GM21825 (cell line): Measurements from ENCODE around the gene STAT5B.
A peak's percentile ranks its signal among the peaks of the same experiment; 100 is the strongest.
"Not testable (repeated sequence)": the region's sequence is repeated elsewhere in the genome, so short reads cannot be mapped to it uniquely, and the experiment has no call there.

Experiments
- ATAC-seq: cut with Tn5 transposase; IDR thresholded peaks from one replicate; pipeline ENCODE4 v1.9.1; 2021; ENCODE audit warnings: mild to moderate bottlenecking, moderate library complexity; ENCODE audit not compliant: unreplicated experiment

STAT5B gene

DNA sequence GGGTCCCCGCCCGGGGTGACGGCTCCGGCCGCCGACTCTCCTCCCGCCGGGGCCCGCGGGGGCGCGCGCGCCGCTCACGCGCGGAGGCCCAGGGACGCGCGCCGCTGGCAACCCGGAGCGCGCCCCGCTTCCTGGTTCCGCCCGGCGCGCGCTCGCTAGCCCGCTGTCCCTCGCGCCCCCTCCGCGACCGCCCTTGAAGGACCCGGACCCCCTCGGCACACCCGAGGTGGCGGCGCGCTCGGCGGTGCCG is at the start of gene STAT5B:
Gene STAT5B (minus strand): TSS at position 33 of the 250 bp plus-strand sequence. CDS start 44,264 bp downstream, outside the sequence.
- ATAC-seq, result peak; percentile 53

GRCh38 chr17:42325026-42325425 is 48.8 kb upstream of the STAT5B start:
- no peak for ATAC-seq

DNA sequence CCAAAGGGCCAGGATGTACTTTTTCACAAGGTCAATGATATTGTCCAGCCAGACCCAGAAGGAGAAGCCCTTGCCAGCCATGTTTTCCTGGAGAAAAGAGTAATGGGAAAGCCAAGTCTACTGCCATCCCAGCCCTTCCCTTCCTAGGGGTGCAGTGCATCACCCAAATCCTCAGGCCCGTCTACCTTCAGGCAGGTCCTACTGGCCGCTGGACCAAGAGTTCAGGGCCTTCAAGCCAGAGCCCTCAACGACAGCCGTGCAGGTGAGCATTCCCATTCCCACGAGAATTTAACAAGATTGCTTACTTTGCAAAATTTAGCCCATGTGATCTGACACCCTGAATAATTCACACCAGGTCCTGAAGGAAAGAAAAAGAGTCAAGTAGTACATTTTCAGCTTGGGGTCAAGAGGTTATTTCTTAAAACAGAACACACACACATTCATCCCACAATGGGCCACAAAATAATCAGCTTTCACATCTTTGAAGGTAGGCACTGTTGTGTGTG is 47.1 kb upstream of the STAT5B start:
- no peak for ATAC-seq

DNA sequence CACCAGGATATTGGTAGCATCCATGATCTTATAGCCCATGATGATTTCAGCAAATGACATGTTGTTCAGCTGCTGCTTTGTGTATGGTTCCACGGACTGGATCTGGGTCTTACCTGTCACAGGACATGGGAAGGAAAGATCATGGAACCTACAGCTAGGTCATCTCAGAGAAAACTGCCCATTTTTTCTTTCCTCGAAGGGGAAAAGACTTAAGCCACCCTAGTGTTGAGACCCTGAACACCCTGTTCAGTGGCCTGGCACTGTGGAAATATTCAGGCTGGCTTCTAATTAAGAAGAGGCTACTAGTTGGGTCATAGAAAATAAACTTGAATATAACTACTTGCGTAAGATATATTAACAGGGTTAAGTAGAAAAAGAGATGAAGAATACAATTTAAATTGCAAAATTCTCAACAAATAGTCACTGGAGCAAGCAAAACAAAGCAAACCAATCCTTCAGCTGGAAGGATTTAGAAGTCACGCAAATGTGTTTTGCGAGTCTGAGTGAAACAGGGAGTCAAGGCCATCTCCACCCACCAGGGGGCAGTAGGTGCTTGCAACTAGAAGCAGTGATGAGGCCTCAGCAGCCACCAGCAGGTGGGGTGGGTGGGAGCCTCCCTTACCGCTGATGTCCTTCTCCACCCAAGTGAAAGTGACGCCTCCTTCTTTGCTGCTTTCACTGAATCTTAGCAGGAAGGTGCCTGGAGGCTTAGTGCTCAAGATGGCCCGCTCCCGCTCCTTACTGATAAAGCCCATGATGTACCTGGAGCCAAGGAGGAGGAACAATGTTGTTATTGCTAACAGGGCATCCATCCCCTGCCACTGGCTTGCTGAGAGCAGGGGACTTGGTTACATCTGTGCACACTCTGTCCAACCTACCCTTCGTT is 46.4 kb upstream of the STAT5B start:
- ATAC-seq, result peak; percentile 67

- no peak for ATAC-seq
These were observed 45.4 kb upstream of the STAT5B start for GRCh38 chr17:42321555-42321954.

GRCh38 chr17:42317967-42318366 is 41.8 kb upstream of the STAT5B start:
- not testable (repeated sequence) for ATAC-seq

DNA sequence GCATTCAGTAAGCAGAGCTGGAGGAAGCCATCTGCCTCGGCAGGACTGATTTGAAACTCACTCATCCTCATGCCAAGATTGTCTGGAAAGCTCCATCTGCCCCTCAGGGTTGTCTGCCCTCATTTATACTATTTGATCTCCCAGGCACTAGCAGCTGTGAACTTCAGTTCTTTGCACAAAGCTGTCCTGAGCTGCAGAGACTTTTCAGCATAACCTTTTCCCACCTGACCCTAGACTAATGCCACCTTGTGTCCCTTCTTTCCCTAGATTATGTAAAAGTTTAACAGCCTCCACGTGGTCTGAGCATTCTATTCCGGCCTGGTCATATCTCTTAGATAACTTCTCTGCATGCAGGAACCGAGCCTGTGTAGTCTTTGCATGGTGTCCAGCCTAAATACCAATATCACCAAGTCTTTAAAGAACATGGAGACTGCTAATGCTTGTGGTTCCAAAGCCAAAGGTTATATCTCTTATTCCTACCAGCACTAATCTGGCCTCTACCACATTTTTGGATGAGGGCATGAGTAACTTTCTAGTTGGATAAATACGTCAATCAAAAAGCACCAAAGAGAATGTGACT is 41.2 kb upstream of the STAT5B start:
- ATAC-seq, result no peak

DNA sequence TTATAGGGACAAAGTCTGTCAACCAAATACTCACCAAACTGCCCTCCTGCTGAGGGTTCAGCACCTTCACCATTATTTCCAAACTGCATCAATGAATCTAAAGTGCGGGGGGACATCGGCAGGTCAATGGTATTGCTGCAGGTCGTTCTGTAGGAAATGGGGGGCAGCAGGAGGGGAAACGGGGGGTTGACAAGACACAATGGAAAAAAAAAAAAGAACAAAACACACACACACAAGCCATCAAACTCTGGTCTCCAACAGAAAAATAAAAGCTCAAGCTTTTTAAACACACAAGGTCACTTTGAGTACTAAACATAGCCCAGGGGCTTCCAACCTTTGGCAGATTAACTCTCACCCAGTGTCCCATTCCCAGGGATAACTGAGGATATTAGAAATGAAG is 40.6 kb upstream of the STAT5B start:
- no peak for ATAC-seq

DNA sequence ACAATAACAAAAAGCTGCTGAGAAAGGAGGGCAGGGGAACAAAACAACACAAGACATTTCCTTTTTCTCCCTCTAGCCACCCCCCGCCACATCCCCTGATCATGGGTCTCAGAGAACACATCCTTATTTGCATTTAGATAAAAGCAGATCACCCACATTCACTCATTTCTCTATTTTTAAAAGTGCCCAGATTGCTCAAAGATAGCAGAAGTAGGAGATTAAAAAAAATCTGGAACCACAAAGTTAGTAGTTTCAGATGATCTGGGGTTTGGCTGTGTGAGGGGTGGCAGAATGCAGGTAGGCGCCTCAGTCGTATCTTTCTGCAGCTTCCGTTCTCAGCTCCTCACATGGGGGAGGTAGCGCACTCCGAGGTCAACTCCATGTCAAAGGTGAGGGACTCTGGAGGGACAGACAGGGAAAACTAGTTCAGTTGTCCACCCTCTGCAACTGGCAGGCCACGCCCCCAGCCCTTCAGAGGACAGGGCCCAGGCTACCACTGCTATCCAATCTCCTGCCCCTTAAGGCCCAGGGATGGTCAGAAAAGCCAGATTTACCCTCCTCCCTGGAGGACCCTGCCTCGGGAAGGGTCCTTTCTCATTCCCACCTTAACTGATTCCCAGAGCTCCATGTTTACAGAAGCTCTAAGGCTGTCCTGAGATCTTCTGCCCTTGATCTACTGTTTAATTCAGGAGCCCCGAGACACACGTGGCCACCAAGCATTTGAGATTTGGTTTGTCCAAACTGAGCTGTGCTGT is 39.4 kb upstream of the STAT5B start:
- ATAC-seq, result no peak

- ATAC-seq, result no peak
These were observed 37.8 kb upstream of the STAT5B start for GRCh38 chr17:42313773-42314566.

DNA sequence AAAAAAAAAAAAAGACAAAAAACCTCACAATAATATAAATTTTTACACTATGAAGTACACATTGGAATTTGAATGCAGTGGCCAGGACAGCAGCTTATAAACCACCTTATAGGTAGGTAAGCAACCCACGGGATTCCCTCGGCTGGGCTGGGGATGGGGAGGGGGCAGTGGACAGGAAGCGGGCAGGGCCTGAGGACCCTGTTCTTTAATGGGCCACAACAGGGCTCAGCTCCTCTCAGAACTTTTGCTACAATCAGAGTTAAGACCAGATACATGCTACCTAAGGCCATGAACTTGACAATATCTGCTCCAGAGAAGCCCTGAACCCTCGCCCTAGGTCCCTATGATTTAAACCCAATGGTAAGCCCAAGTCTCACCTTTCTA is 37.2 kb upstream of the STAT5B start:
- no peak for ATAC-seq

GRCh38 chr17:42312285-42313130 is 36.3 kb upstream of the STAT5B start:
- ATAC-seq, result peak; percentile 53

DNA sequence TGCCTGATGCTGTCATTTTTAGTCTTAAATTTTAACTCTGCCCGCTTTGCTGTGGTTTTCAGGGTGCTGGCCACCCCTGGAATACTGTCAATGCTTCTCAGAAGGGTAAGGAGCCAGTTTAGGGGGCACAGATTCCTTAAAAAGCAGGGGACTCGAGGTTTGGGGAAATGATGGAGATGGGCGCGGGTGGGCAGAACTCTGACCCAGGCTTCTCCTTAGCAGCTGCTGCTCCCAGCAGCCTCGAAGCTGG is 35.8 kb upstream of the STAT5B start:
- ATAC-seq, result no peak

GRCh38 chr17:42311240-42312034 is 35.2 kb upstream of the STAT5B start:
- no peak for ATAC-seq

DNA sequence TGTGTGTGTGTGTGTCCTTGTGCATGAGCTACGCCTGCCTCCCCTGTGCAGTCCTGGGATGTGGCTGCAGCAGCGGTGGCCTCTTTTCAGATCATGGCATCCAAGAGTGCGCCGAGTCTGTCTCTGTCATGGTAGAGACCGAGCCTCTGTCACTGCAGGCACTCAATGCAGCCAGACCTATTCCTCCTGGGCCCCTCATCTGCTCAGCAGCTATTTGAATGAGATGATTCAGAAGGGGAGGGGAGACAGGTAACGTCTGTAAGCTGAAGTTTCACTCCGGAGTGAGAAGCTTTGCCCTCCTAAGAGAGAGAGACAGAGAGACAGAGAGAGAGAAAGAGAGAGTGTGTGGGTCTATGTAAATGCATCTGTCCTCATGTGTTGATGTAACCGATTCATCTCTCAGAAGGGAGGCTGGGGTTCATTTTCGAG is 34.6 kb upstream of the STAT5B start:
- no peak for ATAC-seq

DNA sequence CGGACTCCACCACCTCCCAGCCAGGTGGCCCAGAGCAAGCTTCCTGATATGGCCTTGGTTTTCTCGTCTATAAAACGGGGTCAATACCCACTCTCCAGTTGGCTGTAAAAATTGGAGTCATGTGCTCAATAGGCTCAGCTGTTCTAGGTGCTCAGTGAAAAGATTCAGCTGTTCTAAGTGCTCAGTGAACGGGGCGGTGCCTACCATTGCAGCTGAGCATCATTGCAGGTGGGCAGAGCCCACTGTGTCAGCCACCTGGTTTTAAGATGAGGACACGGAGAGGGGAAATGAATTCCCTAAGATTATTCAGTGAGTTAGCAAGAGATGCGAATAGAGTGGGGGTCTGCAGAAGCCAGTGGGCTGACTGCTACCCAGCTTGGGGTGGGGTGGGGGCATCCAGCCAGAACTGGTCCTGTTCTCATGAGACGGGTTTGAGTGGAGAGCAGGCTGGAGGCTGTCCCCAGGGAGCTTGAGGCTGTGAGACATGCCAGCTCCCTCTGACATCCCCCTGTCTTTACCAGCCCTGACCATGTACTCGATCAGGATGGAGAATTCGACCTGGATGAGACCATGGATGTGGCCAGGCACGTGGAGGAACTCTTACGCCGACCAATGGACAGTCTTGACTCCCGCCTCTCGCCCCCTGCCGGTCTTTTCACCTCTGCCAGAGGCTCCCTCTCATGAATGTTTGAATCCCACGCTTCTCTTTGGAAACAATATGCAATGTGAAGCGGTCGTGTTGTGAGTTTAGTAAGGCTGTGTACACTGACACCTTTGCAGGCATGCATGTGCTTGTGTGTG is 34.0 kb upstream of the STAT5B start:
- ATAC-seq, result no peak

- no peak for ATAC-seq
These were observed 33.0 kb upstream of the STAT5B start for GRCh38 chr17:42309142-42309541.

DNA sequence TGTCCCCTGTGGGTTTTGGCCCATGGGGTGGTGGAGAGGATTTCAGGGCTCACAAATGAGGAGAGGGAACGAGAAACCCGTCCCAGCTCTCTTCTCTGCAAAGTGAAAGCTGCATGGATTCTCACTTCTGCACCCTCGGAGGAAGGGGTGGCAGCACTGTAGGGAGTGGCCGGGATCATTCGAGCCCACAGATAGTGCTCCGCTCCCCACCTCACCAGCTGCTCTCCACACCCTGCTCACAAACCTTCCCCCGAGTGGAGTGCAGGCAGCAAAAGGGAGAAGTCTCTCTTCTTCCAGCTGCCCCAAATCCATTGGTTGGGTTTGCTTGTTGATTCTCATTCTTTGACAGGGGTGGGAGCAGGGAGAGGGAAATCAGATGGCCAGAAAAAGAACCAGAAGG is 32.3 kb upstream of the STAT5B start:
- no peak for ATAC-seq
